GM18517 (cell line): ENCODE measurements around the gene ACADS.

ENCODE experiments used
- ATAC-seq: cut with Tn5 transposase; IDR thresholded peaks from one replicate; pipeline ENCODE4 v1.9.1; 2021; ENCODE audit warnings: mild to moderate bottlenecking, moderate library complexity; ENCODE audit not compliant: unreplicated experiment

ACADS gene

DNA sequence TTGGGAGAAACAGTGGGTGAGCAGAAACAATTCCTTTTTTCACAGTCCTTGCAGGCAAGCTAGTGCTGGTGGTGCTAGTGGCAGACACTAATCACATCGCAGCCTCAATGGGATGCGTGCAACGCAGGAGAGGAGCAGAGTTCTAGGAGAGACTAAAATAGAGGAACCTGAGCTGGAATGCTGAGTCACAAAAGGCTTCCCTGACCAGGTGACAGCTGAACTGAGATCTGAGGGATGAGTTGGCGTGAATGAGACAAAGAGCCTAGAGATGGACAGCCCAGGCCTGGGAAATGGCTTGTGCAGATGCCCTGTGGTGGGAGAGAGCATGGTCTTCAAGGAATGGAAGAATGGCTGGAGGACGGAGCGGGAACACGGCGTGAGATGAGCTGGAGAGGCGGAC is 25.8 kb downstream of the ACADS start:
- ATAC-seq, result no peak

GRCh38 chr12:120754792-120755191 is 29.2 kb downstream of the ACADS start:
- no peak for ATAC-seq

- ATAC-seq, result no peak
Observed at GRCh38 chr12:120755269-120755668, 29.6 kb downstream of the ACADS start.

- ATAC-seq, result no peak
Observed at GRCh38 chr12:120757226-120757742, 31.7 kb downstream of the ACADS start.

- ATAC-seq, result no peak
Observed at GRCh38 chr12:120757949-120758348, 32.3 kb downstream of the ACADS start.

DNA sequence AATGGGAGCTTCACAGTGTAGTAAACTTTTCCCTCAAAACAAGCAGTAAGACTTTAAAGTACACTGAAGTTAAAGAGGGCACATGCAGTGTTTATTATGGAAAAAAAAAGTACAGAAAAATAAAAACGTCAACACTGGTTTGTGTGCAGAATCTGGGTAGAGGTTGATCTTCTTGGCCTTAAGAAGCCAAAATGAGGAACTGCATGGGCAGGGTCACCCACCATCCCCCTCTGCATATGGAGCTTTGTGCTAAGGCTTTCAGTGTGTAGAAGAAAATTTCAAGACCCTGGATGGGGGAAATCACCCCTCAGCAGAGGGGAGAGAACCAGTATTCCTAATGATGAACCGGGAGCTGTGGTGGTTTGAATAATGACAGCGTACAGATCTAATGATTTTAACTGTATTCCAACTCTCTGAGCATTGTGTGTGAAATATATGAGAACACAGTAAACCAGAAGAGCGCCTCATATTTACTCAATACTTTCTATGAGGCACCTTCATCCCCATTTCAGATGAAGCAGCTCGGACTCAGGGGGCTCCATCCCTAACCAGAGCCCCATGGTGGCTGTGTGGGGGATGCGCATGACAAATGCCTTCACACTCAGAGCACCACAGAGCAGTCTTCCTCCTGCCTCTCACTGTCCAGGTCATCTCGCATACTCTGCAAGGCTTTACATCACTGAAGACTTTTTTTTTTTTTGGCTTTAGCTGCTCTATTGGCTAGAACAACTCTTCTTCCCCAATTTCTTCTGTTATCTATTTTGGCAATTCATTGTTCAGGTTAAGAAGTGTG is 33.4 kb downstream of the ACADS start:
- no peak for ATAC-seq

GRCh38 chr12:120759591-120760348 is 34.1 kb downstream of the ACADS start:
- no peak for ATAC-seq

GRCh38 chr12:120760349-120761254 is 35.0 kb downstream of the ACADS start:
- ATAC-seq, result no peak

DNA sequence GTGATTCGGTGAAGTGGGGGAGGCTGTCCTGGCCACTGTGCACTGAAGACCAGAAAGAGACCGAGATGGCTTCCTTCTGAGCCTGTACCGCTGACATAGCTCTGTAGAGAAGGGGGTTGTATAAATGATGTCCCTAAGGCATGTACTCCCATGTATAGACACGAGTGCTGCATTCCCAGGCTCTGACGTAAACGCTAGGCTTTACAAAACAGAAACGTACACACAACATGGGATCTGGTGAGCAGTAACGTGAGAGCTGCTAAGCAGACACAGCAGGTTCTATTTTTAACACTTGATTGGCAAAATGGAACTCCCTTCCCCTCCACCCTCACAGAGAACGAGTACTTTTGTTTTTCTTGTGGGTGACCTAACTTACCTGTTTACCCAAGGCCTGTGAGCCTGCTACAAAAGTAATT is 35.9 kb downstream of the ACADS start:
- ATAC-seq, result no peak

- ATAC-seq, result no peak
Observed at GRCh38 chr12:120762086-120762485, 36.5 kb downstream of the ACADS start.

GRCh38 chr12:120763250-120763649 is 37.6 kb downstream of the ACADS start:
- ATAC-seq, result no peak

DNA sequence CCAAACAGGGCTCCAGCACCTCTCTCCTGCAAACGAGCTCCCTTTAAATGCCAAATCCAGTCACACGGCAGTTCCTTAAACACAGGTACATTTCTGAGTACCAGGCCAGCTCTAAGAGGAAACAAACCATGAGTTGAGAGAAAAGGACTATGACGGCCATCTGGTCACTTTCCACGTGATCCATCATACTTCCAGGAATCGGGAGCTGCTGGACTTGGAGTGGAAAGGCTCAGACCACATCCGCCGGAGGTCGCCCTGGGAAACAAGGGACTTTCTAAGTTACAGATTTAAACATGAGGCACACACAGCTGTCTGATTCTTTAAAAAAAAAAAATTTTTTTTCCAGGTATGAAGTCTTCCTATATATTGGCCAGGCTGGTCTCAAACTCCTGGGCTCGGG is 39.2 kb downstream of the ACADS start:
- no peak for ATAC-seq

GRCh38 chr12:120766566-120766965 is 40.9 kb downstream of the ACADS start:
- no peak for ATAC-seq

DNA sequence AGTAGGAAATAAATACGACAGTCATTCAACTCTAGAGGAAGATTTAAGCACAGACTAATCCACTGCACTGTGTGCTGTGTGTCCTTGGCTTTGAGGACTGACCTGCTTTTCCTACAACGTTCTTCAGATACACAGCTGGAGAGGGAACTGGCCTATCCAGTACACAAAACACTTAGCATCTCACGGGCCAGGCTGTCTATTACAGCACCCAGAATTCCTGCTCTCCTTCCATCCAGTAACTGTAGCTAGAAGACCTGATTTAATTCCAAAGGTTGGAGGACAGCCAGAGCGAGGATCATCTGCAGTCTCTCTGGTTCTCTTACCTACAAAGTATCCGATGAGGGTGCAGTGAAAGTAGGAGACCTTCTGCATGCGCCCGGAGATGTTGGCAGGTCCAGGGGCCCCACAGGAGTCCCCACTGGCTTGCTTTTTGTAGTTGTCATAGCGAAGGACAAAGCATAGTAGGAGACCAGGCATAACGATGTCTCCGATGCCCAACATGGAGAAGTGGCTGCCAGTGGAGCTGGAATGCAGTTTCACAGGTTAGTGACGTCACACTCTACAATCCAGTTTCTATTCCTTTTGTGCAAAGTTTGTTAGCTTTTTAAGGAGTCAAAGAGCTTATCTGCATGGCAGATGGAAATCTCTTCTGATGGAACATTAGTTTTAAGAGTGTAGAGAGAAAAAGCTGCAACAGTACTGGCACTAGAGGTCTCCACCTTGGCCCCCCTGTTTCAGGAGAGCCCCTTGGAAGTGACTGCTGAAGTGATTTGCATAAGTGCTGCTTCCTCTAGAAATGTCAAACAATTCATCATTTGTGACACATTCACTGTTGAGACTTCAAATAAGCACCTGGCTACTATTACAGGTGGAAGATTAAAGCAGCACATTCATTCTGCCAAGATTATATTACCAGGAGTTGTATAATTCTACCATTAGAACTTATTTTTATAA is 41.7 kb downstream of the ACADS start:
- ATAC-seq, result no peak

GRCh38 chr12:120771097-120771496 is 45.5 kb downstream of the ACADS start:
- ATAC-seq, result no peak

DNA sequence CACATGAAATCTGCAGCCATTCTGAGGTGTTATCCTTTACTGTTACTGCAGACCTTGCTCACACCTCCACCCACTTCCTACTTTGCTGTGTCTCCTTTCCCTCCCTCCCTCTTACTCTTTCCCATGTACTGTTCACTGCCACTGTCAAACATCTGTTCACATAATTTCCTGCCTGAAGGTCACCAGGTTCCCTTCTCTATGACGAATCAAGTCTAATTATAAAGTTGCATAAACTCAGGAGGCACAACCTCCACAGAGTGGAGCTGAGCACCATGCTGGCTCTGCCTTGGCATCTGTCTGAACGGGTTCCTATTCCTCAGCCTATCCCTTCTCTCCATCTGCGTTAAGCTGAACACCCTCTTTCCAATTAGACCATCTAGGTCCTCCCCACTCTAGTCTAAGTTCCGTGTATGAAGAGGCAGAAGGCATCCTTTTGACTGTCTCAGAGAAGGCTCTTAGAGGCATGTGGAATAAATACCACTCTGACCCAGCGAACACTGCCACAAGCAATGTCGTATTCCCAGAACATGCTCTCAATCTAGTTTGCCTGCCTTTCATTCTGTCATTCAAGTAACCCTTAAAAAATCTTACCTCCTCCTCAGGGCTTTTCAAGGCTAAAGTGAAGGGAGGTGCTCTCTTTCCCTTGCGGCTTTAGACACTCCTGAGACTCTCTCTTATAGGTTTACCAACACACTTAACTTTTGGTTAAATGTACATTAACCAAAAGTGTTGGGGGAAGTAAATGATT is 48.7 kb downstream of the ACADS start:
- ATAC-seq, result no peak

DNA sequence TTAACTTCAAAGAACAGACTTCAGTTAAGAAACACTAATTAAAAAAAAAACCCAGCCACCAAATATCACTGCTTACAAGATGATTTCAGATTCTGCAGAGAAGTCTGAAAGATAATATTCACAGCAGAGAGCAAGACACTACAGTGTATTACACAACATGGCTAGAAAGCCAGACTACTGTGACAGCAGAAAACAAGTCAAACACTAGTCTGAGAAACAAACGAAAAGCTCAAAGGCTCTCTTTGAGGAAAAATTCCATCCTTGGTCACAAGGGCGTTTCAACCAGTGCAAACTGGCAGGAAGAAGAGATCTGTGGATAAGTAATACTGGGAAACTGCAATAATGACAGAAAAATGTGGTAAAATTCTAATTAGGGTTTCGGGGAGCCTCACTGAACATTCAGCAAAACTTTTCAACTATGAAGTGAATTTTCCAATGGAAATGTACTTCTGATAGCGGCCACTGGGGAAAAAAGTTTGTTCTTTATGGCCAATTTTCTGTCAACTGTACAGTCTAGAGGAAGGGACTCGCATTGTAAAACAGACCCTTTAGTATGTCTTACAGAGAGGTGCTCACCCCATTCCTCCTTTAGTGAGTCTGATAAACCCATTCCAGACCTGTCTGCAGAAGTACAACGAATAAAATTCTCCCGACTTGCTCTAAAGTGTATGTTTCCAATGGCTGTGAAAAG is 50.4 kb downstream of the ACADS start:
- ATAC-seq, result no peak

DNA sequence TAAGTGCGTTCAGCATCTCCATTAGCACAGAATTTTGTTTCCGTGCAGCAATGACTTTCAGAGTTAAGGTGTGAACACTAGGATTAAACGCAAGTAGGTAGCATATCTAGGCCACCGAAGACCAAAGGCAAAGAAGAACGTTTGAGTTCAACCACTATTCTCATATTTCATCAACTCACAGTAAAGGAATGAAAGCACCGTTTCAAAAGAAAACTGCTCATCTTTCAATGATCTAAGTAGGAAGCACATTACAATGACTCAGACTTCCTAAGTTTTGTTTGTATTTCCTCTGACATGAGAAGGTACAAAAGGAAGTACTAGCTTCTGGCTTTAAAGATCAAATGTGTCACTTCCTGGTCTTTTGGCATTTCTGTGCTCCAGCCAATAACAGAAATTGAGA is 57.6 kb downstream of the ACADS start:
- ATAC-seq, result no peak

DNA sequence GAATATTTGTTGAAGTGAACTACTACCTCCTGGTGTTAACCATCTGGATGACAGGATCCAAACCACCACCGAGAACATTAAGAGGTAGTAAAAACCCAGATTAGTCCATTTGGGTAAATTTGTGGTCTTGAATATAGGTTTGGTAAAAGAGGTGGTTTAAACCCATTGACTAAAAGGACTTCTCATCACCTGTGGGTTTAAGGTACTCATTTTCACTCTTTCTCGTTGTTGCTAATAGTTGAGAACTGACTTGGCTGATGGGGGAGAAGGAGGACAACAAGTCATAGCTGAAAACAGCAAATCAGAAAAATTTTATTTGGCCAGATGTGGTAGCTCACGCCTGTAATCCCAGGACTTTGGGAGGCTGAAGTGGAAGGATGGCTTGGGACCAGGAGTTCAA is 59.2 kb downstream of the ACADS start:
- ATAC-seq, result no peak
